ENCODE measurements around the gene TUBB2A.
"Not testable (repeated sequence)": the region's sequence is repeated elsewhere in the genome, so short reads cannot be mapped to it uniquely, and the experiment has no call there.

DNA sequence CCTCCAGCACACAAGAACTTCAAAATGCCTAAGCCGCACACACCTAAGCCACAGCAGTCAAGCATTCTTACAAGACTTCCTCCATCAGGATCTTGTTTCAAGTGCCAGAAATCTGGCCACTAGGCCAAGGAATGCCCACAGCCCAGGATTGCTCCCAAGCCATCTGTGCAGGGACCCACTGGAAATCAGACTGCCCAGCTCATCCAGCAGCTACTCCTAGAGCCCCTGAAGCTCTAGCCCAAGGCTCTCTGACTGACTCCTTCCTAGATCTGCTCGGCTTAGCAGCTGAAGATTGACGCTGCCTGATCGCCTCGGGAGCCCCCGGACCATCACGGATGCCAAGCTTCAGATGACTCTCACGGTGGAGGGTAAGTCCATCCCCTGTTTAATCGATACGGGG, 10.7 kb upstream of the TUBB2A start:
- TF ChIP-seq, protein P1, sequence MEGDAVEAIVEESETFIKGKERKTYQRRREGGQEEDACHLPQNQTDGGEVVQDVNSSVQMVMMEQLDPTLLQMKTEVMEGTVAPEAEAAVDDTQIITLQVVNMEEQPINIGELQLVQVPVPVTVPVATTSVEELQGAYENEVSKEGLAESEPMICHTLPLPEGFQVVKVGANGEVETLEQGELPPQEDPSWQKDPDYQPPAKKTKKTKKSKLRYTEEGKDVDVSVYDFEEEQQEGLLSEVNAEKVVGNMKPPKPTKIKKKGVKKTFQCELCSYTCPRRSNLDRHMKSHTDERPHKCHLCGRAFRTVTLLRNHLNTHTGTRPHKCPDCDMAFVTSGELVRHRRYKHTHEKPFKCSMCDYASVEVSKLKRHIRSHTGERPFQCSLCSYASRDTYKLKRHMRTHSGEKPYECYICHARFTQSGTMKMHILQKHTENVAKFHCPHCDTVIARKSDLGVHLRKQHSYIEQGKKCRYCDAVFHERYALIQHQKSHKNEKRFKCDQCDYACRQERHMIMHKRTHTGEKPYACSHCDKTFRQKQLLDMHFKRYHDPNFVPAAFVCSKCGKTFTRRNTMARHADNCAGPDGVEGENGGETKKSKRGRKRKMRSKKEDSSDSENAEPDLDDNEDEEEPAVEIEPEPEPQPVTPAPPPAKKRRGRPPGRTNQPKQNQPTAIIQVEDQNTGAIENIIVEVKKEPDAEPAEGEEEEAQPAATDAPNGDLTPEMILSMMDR (IDR thresholded peaks at IDR 0.05): not testable (repeated sequence)
- not testable (repeated sequence) for TF ChIP-seq POLR2A (IDR thresholded peaks at IDR 0.05)
